Esophagus muscularis mucosa (tissue), 4 donors: ENCODE measurements around the gene TNNT2. TPM values are rescaled to one million over a fixed set of nuclear protein-coding genes. Genes with fewer than 3 reads are reported as not detected.

Experiments used
- DNase-seq: peaks from one replicate; pipeline ENCODE4 v3.0.0-alpha.2; 2017; ENCODE audit errors: extremely low spot score
- H3K27ac ChIP-seq, 4 donors: fragments of 200-600 bp; sonication (generic); replicated peaks in 1 of 4; 1 replicate in 3 of 4; 2 replicates in 1 of 4; pipeline ENCODE4 v1.5.1; 2016 to 2019; ENCODE audit warnings: mild to moderate bottlenecking in 1 of 4
- H3K27me3 ChIP-seq, 4 donors: fragments of 200-600 bp; sonication (generic); one replicate each; pipeline versions ENCODE4 v1.5.1 to v1.6.0; 2016 to 2019
- H3K36me3 ChIP-seq, 4 donors: fragments of 200-600 bp; sonication (generic); one replicate each; pipeline ENCODE4 v1.5.1; 2016 to 2019
- H3K4me1 ChIP-seq, 4 donors: fragments of 200-600 bp; sonication (generic); one replicate each; pipeline ENCODE4 v1.5.1; 2016 to 2019
- H3K4me3 ChIP-seq, 4 donors: fragments of 200-600 bp; sonication (generic); 1 replicate in 2 of 4; 2 replicates in 2 of 4; pipeline ENCODE4 v1.5.1; 2016 to 2019; ENCODE audit warnings: mild to moderate bottlenecking in 4 of 4, moderate library complexity in 1 of 4
- H3K9me3 ChIP-seq, 4 donors: fragments of 200-600 bp; sonication (generic); 1 replicate in 3 of 4; 2 replicates in 1 of 4; pipeline ENCODE4 v1.5.1; 2016 to 2019
- CTCF ChIP-seq, 3 experiments: fragments of 200-600 bp in 2 of 3; fragments of 450-650 bp in 1 of 3; sonication (generic) in 2 of 3; IDR thresholded peaks; one replicate each; pipeline ENCODE4 v1.5.1; 2017 to 2019; ENCODE audit warnings: antibody characterized with exemption in 3 of 3, mild to moderate bottlenecking in 2 of 3, moderate library complexity in 1 of 3
- EP300 ChIP-seq: sonication (generic); formaldehyde crosslinking; IDR thresholded peaks from one replicate; pipeline ENCODE4 v1.6.1; 2017; ENCODE audit warnings: antibody characterized with exemption
- POLR2A ChIP-seq: fragments of 450-650 bp; IDR thresholded peaks from one replicate; pipeline ENCODE4 v1.6.1; 2017; ENCODE audit warnings: antibody characterized with exemption, moderate library complexity, mild to moderate bottlenecking, low read depth
- POLR2AphosphoS5 ChIP-seq, 2 donors: sonication (generic); formaldehyde crosslinking; IDR thresholded peaks; one replicate each; pipeline ENCODE4 v1.6.1; 2017; ENCODE audit warnings: antibody characterized with exemption in 2 of 2
- WGBS: methylation state at CpG from one replicate; pipeline ENCODE4 v1.1.5; 2018; 5-methylcytosine and 5-hydroxymethylcytosine counted together
- intact Hi-C: fragments of 100-400 bp; cut with DNase I; formaldehyde crosslinking; loops from one replicate; pipeline ENCODE4 v1.15.1; 2023
- total RNA-seq, 4 donors: library from RNA; depleted of rRNA; stranded (reverse); fragments of >200 nt; gene quantifications; one replicate each; pipeline versions ENCODE4 v1.1.0 to v1.2.1, GENCODE V29; 2016

TNNT2 gene
- total RNA-seq, 4 donors from 2014 or later, result 0.83 to 2.0 TPM; not detected in 2

DNA sequence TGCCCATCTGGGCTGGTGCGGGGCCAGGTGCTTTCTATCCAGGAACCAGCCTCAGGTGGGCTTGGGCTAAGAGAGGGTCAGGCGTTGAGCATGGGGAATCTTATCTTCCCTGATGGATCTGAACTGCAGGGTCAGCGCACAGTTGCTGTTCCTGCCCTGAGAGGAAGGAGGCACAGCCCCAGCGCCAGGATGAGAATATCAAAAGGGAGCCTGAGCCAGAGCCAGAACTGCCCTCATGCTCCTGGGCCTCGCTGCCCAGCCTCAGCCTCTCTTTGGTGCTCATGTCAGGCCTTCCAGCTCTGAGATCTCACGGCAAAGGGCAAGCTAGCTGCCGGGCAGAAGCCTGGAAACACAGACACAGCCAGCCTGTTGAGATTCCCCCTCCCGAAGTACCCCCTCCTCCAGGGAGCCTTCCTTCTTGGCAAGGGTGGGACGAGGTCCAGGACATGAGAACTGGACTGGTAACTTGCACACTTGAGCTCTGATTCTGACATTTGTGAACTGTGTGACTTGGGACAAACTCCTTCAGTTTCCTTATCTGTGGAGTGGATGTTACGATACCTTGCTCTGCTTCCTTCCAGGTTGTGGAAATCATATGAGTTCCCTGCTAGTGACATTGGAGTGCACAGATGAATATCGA, 22.9 kb upstream of the TNNT2 start:
- WGBS, result 96% methylated on average over 6 of the region's 11 CpGs
- peaks cover 0 to 52% (median 20%) of the 10 kb centered on the region in 4 donors for H3K27me3 ChIP-seq
- intact Hi-C loops, result no loop called here
- no peaks in the 10 kb centered on the region for H3K36me3 ChIP-seq
- DNase-seq, result no peak
- peaks cover 4 to 11% (median 9%) of the 10 kb centered on the region in 4 donors for H3K4me1 ChIP-seq
- H3K27ac ChIP-seq, result no peak overlapping the region
- no peak overlapping the region for H3K4me3 ChIP-seq
- no peaks in the 10 kb centered on the region for H3K9me3 ChIP-seq
- no peak for TF ChIP-seq EP300
- no peak for TF ChIP-seq CTCF (IDR thresholded peaks at IDR 0.05)
- no peak for TF ChIP-seq POLR2AphosphoS5 (IDR thresholded peaks at IDR 0.05)
- no peak for TF ChIP-seq POLR2A

- TF ChIP-seq EP300, result no peak
- TF ChIP-seq CTCF (IDR thresholded peaks at IDR 0.05), result no peak
- DNase-seq, result no peak
- Histone ChIP-seq H3K4me3 (peak overlapping the region; percentile 34 to 43 (median 34)), H3K27ac (no peak overlapping the region), H3K27me3 (peaks cover 0 to 52% (median 20%) of the 10 kb centered on the region in 4 donors), H3K9me3 (no peaks in the 10 kb centered on the region), H3K36me3 (no peaks in the 10 kb centered on the region), H3K4me1 (peaks cover 4 to 11% (median 9%) of the 10 kb centered on the region in 4 donors)
- intact Hi-C loops, result no loop called here
- 44% methylated on average over 3 of the region's 62 CpGs for WGBS
Observed at GRCh38 chr1:201399352-201400126, 22.1 kb upstream of the TNNT2 start.

DNA sequence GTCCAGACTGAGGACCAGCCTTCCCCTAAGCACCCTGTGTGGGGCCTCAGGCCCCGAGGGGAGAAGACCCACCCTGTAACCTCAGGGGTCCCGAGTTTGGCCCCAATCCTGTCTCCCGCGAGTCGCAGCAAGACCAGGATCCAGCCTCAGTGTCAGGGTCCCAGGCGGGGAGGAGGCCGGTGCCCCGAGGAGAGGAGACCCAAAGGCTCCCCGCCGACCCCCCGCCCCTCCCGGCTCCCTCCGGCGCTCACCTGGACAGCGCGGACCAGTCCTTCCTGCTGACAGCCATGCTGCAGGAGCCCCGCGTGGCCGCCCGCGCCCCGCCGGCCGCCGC, 21.5 kb upstream of the TNNT2 start, which contains the start of gene LAD1:
Gene LAD1, minus strand, starts transcription at position 307 of the 334 bp plus-strand sequence. Its CDS starts 18 bp downstream, at position 289.
- Histone ChIP-seq H3K4me1 (peaks cover 4 to 11% (median 9%) of the 10 kb centered on the region in 4 donors), H3K27me3 (peaks cover 0 to 52% (median 20%) of the 10 kb centered on the region in 4 donors), H3K9me3 (no peaks in the 10 kb centered on the region), H3K27ac (no peak within 1 kb of the TSS), H3K36me3 (no peaks in the 10 kb centered on the region), H3K4me3 (peak within 1 kb of the TSS; percentile 34 to 43 (median 34))
- WGBS, result 25% methylated on average over 8 of the region's 25 CpGs
- no peak for DNase-seq
- intact Hi-C loops, result no loop called here
- TF ChIP-seq POLR2A, result no peak
- no peak for TF ChIP-seq POLR2AphosphoS5 (IDR thresholded peaks at IDR 0.05)
- no peak for TF ChIP-seq EP300
- no peak for TF ChIP-seq CTCF (IDR thresholded peaks at IDR 0.05)

DNA sequence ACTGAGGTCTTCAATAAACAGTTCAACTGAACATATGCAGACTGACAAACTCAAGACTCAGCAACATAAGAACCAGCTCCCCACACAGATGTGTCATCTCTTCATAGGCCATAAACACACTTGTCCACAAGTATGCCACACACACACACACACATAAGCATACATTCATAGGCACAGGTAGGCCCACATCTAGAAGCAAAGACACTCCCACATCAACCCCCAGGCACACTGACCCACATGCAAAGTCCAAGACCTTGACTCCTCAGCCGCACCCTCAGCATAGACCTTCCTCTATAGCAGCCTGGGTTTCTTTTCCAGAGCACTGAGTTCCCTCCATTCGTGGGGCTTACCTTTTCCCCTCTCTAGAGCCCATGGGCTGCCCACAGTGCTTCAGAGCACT, 20.2 kb upstream of the TNNT2 start:
- Histone ChIP-seq H3K36me3 (no peaks in the 10 kb centered on the region), H3K27me3 (peaks cover 0 to 50% (median 20%) of the 10 kb centered on the region in 4 donors), H3K27ac (no peak overlapping the region), H3K4me3 (no peak overlapping the region), H3K4me1 (peaks cover 4 to 11% (median 9%) of the 10 kb centered on the region in 4 donors), H3K9me3 (no peaks in the 10 kb centered on the region)
- intact Hi-C loops, result no loop called here
- no peak for TF ChIP-seq CTCF (IDR thresholded peaks at IDR 0.05)
- TF ChIP-seq POLR2A, result no peak
- no peak for TF ChIP-seq POLR2AphosphoS5 (IDR thresholded peaks at IDR 0.05)
- TF ChIP-seq EP300, result no peak
- no peak for DNase-seq
- whole genome bisulfite sequencing, result 92% methylated on average over 2 of the region's 2 CpGs
